Measurements from ENCODE around the gene SESTD1. TPM values are rescaled to one million over a fixed set of nuclear protein-coding genes. Genes with fewer than 3 reads are reported as not detected.

The SESTD1 gene
- total RNA-seq, 1 donor from 2014 or later, result 15.3 TPM

- no peak for FAIRE-seq
- H3K4me3 ChIP-seq (ENCODE audit: low read depth, low read length), result no peak overlapping the region
- H3K36me3 ChIP-seq (ENCODE audit: control insufficient read depth, insufficient read depth, low read length), result no peaks in the 10 kb centered on the region
- DNase-seq (ENCODE audit: low read depth), result no peak
- H3K27me3 ChIP-seq (ENCODE audit: control insufficient read depth, insufficient read depth, low read length), result no peaks in the 10 kb centered on the region
- no peak for TF ChIP-seq CTCF (IDR thresholded peaks at IDR 0.05; ENCODE audit: insufficient read depth, low read length, severe bottlenecking)
These were observed 39.8 kb upstream of the SESTD1 start for GRCh38 chr2:179304424-179304823.

- Histone ChIP-seq H3K36me3 (ENCODE audit: control insufficient read depth, insufficient read depth, low read length) (no peaks in the 10 kb centered on the region), H3K4me3 (ENCODE audit: low read depth, low read length) (no peak overlapping the region), H3K27me3 (ENCODE audit: control insufficient read depth, insufficient read depth, low read length) (no peaks in the 10 kb centered on the region)
- no peak for TF ChIP-seq CTCF (IDR thresholded peaks at IDR 0.05; ENCODE audit: insufficient read depth, low read length, severe bottlenecking)
- no peak for DNase-seq (ENCODE audit: low read depth)
- FAIRE-seq, result no peak
These were observed 38.3 kb upstream of the SESTD1 start for GRCh38 chr2:179302764-179303571.

GRCh38 chr2:179302149-179302548 is 37.5 kb upstream of the SESTD1 start:
- FAIRE-seq (no peak), DNase-seq (ENCODE audit: low read depth) (no peak)
- TF ChIP-seq CTCF (IDR thresholded peaks at IDR 0.05; ENCODE audit: insufficient read depth, low read length, severe bottlenecking), result no peak
- no peaks in the 10 kb centered on the region for H3K36me3 ChIP-seq (ENCODE audit: control insufficient read depth, insufficient read depth, low read length)
- no peaks in the 10 kb centered on the region for H3K27me3 ChIP-seq (ENCODE audit: control insufficient read depth, insufficient read depth, low read length)
- no peak overlapping the region for H3K4me3 ChIP-seq (ENCODE audit: low read depth, low read length)

- no peaks in the 10 kb centered on the region for H3K36me3 ChIP-seq (ENCODE audit: control insufficient read depth, insufficient read depth, low read length)
- no peak for TF ChIP-seq CTCF (IDR thresholded peaks at IDR 0.05; ENCODE audit: insufficient read depth, low read length, severe bottlenecking)
- FAIRE-seq (no peak), DNase-seq (ENCODE audit: low read depth) (no peak)
- no peaks in the 10 kb centered on the region for H3K27me3 ChIP-seq (ENCODE audit: control insufficient read depth, insufficient read depth, low read length)
- H3K4me3 ChIP-seq (ENCODE audit: low read depth, low read length), result no peak overlapping the region
These were observed 34.0 kb upstream of the SESTD1 start for GRCh38 chr2:179298666-179299065.

GRCh38 chr2:179297927-179298326 is 33.3 kb upstream of the SESTD1 start:
- no peak for FAIRE-seq
- Histone ChIP-seq H3K27me3 (ENCODE audit: control insufficient read depth, insufficient read depth, low read length) (no peaks in the 10 kb centered on the region), H3K36me3 (ENCODE audit: control insufficient read depth, insufficient read depth, low read length) (no peaks in the 10 kb centered on the region), H3K4me3 (ENCODE audit: low read depth, low read length) (no peak overlapping the region)
- no peak for TF ChIP-seq CTCF (IDR thresholded peaks at IDR 0.05; ENCODE audit: insufficient read depth, low read length, severe bottlenecking)
- DNase-seq (ENCODE audit: low read depth), result peak; percentile 43

GRCh38 chr2:179290329-179290728 is 25.7 kb upstream of the SESTD1 start:
- DNase-seq (ENCODE audit: low read depth) (no peak), FAIRE-seq (no peak)
- H3K4me3 ChIP-seq (ENCODE audit: low read depth, low read length), result no peak overlapping the region
- TF ChIP-seq CTCF (IDR thresholded peaks at IDR 0.05; ENCODE audit: insufficient read depth, low read length, severe bottlenecking), result no peak
- no peaks in the 10 kb centered on the region for H3K27me3 ChIP-seq (ENCODE audit: control insufficient read depth, insufficient read depth, low read length)
- no peaks in the 10 kb centered on the region for H3K36me3 ChIP-seq (ENCODE audit: control insufficient read depth, insufficient read depth, low read length)

Data from bronchial epithelial cell (primary cell).